Esophagus squamous epithelium (tissue), 5 donors: ENCODE results near the gene ARMH3. TPM values are rescaled to one million over a fixed set of nuclear protein-coding genes. Genes with fewer than 3 reads are reported as not detected.

ENCODE experiments used
- DNase-seq: peaks from one replicate; lab custom pipeline; 2025; lab: John Stamatoyannopoulos, UW
- H3K27ac ChIP-seq, 4 donors: fragments of 200-600 bp; sonication (generic); one replicate each; pipeline ENCODE4 v1.5.1; 2016 to 2019; ENCODE audit warnings: mild to moderate bottlenecking in 1 of 4
- H3K27me3 ChIP-seq, 4 donors: fragments of 200-600 bp; sonication (generic); 1 replicate in 3 of 4; 2 replicates in 1 of 4; pipeline versions ENCODE4 v1.5.1 to v1.6.0; 2017 to 2021; ENCODE audit warnings: antibody characterized with exemption in 1 of 4
- H3K36me3 ChIP-seq, 3 donors: fragments of 200-600 bp; sonication (generic); one replicate each; pipeline ENCODE4 v1.5.1; 2016 to 2019
- H3K4me1 ChIP-seq, 3 donors: fragments of 200-600 bp; sonication (generic); one replicate each; pipeline ENCODE4 v1.5.1; 2017 to 2019
- H3K4me3 ChIP-seq, 4 donors: fragments of 200-600 bp; sonication (generic); 1 replicate in 3 of 4; 2 replicates in 1 of 4; pipeline ENCODE4 v1.5.1; 2016 to 2019; ENCODE audit warnings: mild to moderate bottlenecking in 2 of 4, moderate library complexity in 1 of 4
- H3K9me3 ChIP-seq, 3 donors: fragments of 200-600 bp; sonication (generic); one replicate each; pipeline ENCODE4 v1.5.1; 2016 to 2019
- POLR2A ChIP-seq, 4 donors: fragments of 450-650 bp; IDR thresholded peaks; one replicate each; pipeline ENCODE4 v1.6.1; 2017; ENCODE audit warnings: antibody characterized with exemption in 4 of 4, mild to moderate bottlenecking in 4 of 4, moderate library complexity in 3 of 4
- WGBS, 2 donors: methylation state at CpG; one replicate each; pipeline ENCODE4 v1.1.5; 2018; 5-methylcytosine and 5-hydroxymethylcytosine counted together
- intact Hi-C: fragments of 100-400 bp; cut with DNase I; formaldehyde crosslinking; loops from one replicate; pipeline ENCODE4 v1.15.0; 2022
- total RNA-seq, 4 donors: library from RNA; depleted of rRNA; stranded (reverse); fragments of >200 nt; gene quantifications; one replicate each; pipeline ENCODE4 v1.1.0, GENCODE V29; 2016
- TF ChIP-seq, protein P1 (sequence below), 6 experiments: fragments of 450-650 bp in 4 of 6; fragments of 200-600 bp in 2 of 6; sonication (generic) in 2 of 6; IDR thresholded peaks; one replicate each; pipeline ENCODE4 v1.5.1; 2016 to 2019; ENCODE audit warnings: antibody characterized with exemption in 6 of 6, mild to moderate bottlenecking in 4 of 6, moderate library complexity in 4 of 6
- donor health status: DM: yes; HTN: yes; CAD: no.

ARMH3 gene
- total RNA-seq, 4 donors from 2014 or later = 13.3 to 17.2 (median 16.1) TPM

DNA sequence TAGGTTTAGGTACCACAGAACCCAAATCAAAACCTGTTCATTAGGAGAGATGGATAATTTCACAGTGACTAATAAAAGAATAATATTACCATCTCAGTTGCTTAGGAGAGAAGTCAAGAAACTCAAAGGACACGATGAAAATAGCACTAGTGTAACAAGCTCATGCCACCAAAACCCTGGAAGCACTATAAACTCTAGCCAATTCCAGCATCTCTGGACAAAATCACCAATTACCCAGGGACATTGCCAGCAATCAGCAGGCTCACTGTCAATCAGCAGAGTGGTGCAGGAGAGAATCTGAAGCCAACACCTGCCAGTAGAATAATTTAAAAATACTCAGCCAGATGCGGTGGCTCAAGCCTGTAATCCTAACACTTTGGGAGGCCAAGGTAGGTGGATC is 88.9 kb downstream of the ARMH3 start:
- Histone ChIP-seq H3K36me3 (peaks cover 0 to 79% (median 0%) of the 10 kb centered on the region in 3 donors), H3K27me3 (no peaks in the 10 kb centered on the region), H3K9me3 (no peaks in the 10 kb centered on the region), H3K27ac (no peak overlapping the region), H3K4me3 (no peak overlapping the region), H3K4me1 (no peaks in the 10 kb centered on the region)
- TF ChIP-seq, protein P1, sequence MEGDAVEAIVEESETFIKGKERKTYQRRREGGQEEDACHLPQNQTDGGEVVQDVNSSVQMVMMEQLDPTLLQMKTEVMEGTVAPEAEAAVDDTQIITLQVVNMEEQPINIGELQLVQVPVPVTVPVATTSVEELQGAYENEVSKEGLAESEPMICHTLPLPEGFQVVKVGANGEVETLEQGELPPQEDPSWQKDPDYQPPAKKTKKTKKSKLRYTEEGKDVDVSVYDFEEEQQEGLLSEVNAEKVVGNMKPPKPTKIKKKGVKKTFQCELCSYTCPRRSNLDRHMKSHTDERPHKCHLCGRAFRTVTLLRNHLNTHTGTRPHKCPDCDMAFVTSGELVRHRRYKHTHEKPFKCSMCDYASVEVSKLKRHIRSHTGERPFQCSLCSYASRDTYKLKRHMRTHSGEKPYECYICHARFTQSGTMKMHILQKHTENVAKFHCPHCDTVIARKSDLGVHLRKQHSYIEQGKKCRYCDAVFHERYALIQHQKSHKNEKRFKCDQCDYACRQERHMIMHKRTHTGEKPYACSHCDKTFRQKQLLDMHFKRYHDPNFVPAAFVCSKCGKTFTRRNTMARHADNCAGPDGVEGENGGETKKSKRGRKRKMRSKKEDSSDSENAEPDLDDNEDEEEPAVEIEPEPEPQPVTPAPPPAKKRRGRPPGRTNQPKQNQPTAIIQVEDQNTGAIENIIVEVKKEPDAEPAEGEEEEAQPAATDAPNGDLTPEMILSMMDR (IDR thresholded peaks at IDR 0.05) = no peak
- TF ChIP-seq POLR2A (IDR thresholded peaks at IDR 0.05) = no peak
- intact Hi-C loops = no loop called here
- WGBS, 2 donors = 85 to 88% methylated on average over 2 of the region's 2 CpGs
- no peak for DNase-seq

- H3K36me3 ChIP-seq = peaks cover 0 to 60% (median 0%) of the 10 kb centered on the region in 3 donors
- H3K9me3 ChIP-seq = no peaks in the 10 kb centered on the region
- intact Hi-C loops = no loop called here
- no peaks in the 10 kb centered on the region for H3K4me1 ChIP-seq
- H3K27ac ChIP-seq = no peak overlapping the region
- TF ChIP-seq, protein P1 (IDR thresholded peaks at IDR 0.05) = no peak
- no peak for TF ChIP-seq POLR2A (IDR thresholded peaks at IDR 0.05)
- 42 to 58% methylated on average over 3 of the region's 3 CpGs for WGBS, 2 donors
- no peaks in the 10 kb centered on the region for H3K27me3 ChIP-seq
- H3K4me3 ChIP-seq = no peak overlapping the region
- DNase-seq = no peak
These were observed 90.8 kb downstream of the ARMH3 start for GRCh38 chr10:101965075-101965765.

DNA sequence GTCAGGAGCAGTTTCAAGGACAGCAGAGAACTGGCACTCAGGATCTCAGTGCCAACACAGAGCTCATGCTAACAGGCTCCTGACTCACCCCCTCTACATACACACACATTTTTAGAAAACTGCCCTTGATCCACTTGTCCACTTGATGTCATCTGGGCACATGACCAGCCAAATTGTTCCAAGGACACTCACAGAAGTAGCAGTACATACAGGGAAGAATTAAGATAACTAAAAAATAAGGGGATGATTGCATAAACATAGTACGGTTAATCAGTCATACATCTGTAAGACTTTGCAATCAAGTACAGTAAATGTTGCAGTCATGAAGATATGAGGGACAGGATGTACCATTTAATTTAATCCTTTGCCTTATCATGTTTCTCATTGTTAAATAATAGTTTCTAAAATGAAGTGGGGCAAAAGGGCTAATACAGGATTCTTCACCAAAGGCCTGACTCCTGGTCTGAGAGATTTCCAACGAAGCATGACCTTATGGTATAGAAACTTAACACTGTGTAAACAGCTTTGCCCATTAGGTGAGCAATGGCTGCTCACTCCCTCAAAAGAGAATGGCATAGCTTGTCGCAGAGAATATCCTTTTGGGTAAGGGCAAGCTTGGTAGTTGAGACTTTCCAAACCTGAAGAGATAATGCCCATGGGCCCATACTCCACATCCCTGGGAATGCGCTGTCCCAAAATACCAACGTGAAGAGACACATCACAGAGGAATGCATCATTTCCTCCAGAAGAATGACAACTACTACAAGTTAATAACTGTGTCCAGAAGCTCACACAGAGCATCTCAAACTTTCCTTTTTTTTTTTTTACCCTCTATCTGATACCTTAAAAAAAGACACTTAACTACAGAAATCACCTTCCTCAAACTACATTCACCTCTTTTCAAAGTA is 94.1 kb downstream of the ARMH3 start:
- WGBS, 2 donors = 78 to 80% methylated on average over 5 of the region's 5 CpGs
- peaks cover 0 to 52% (median 0%) of the 10 kb centered on the region in 3 donors for H3K36me3 ChIP-seq
- no peaks in the 10 kb centered on the region for H3K27me3 ChIP-seq
- H3K27ac ChIP-seq = no peak overlapping the region
- TF ChIP-seq, protein P1 (IDR thresholded peaks at IDR 0.05) = no peak
- TF ChIP-seq POLR2A (IDR thresholded peaks at IDR 0.05) = no peak
- intact Hi-C loops = no loop called here
- H3K9me3 ChIP-seq = no peaks in the 10 kb centered on the region
- no peak for DNase-seq
- H3K4me3 ChIP-seq = no peak overlapping the region
- H3K4me1 ChIP-seq = no peaks in the 10 kb centered on the region

- Histone ChIP-seq H3K27ac (no peak overlapping the region), H3K4me3 (no peak overlapping the region), H3K36me3 (peaks cover 0 to 55% (median 0%) of the 10 kb centered on the region in 3 donors), H3K27me3 (no peaks in the 10 kb centered on the region), H3K4me1 (no peaks in the 10 kb centered on the region), H3K9me3 (no peaks in the 10 kb centered on the region)
- WGBS, 2 donors = 84 to 88% methylated on average over 6 of the region's 6 CpGs
- intact Hi-C loops = no loop called here
- TF ChIP-seq, protein P1 (IDR thresholded peaks at IDR 0.05) = no peak
- no peak for TF ChIP-seq POLR2A (IDR thresholded peaks at IDR 0.05)
- DNase-seq = no peak
These were observed 95.0 kb downstream of the ARMH3 start for GRCh38 chr10:101960879-101961395.
